EL (cell line): ENCODE data around the gene EVI5L.
A peak's percentile ranks its signal among the peaks of the same experiment; 100 is the strongest.

Source experiments
- DNase-seq: peaks from one replicate; pipeline ENCODE4 v3.0.0-alpha.2; 2016

The EVI5L gene

DNA sequence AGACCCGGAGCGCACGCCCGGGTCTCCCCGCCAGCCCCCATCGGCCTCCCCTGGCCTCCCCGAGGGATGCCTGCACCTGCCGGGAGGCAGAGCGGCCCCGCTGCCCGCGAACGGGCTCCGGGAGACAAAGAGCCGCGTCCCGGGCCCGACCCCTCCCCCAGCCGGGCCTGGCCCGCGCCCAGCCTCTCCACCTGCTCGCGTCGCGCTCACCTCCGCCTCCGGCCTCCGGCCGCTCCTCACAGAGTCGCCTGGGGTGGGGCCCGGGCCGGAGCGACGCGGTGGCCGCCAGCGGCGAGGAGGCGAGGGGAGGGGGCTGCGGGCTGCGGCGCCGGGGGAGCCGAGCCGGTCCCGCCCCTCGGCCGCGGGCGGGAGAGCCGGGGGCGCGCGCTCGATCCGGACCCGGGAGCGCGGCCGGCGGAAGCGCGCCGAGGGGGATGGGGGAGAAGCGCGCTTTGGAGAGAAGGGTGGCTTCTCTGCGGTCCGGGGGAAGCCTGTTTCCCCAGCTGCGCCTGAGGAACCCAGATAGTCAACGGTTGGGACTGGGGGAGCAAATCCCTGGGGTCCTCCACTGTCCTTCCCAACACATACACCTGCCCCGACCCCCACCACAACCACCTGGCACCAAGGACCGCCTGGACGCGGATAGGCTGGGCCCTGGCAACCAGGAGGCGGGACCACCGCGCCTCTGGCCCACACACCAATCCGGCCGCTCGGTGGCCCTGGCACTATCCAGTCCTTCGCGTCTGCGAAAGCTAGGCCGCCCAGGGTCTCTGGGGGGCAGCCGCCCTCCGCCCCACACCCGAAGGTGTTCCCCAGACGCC lies 44.3 kb downstream of the EVI5L start, which contains the start of gene PRR36:
Gene PRR36, minus strand, starts transcription at position 315 of the 821 bp plus-strand sequence. CDS start 701 bp downstream, outside the sequence.
- peak; percentile 18 for DNase-seq

DNA sequence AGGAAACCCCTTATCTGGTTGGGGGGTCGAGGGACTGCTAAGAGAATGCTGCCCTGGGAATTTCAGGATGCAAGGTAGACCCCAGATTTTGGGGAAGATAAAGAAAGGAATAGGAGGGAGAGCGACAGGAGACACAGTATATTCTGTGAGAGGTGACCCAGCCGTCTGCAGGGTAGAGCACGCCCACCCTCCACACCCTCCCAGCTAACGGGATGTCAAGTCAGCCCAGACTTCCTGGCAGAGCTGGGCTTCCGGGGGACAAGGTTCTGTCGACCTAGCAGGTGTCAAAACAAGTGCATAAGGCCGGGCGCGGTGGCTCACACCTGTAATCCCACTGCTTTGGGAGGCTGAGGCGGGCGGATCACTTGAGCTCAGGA lies 44.9 kb downstream of the EVI5L start:
- DNase-seq, result no peak

DNA sequence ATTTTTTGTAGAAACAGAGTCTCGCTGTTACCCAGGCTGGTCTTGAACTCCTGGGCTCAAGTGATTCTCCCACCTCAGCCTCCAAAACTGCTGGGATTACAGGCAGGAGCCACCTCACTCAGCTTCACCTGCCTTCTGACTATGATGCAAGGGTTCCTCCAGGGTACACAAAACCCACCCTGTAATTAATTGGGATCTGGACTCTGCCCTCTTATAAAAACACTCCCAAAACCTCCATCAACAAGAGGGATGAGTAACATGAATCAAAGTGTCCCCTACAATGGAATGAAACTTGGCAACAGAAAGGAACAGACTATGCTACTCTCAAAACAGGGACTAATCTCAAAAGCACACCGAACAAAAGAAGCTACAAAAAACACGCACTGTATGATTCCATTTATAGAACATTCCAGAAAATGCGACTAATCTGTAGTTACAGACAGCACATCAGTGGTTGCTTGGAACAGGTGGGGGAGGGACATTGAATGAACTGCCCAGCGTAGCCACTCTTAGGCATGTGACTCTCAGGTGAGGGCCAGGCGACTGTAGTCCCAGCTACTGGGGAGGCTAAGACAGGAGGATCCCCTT lies 47.3 kb downstream of the EVI5L start:
- DNase-seq, result no peak

DNA sequence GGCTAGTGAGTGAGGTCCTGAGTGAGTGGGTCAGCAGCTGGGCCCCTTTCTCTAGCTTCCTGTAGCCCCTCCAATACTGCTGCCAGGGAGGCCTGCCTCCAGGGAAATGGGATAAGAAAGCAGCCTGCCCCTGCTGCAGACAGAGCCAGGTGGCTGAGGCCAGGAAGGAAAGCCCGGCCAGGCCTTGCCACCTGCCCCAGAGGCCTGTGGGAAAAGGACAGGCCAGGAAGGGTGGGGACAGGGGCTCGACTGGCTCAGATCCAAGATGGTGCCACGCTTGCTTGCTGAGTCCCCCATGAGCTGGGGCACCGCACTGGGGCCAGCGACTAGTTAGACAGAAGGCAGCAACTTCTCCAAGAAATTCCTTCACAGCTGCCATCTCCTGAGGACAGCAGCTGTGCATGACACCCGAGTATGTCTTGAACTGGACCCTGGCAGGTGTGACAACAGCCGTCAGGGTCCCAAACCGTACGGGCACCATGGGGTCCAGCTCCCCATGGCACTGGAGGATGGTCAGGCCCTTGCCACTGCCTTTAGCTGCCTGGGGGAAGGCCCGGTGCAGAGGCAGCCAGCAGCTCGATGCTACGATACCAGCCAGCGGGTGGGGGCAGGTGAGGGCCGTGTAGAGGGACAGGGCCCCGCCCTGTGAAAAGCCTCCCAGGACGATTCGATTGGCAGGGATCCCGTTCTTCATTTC lies 49.2 kb downstream of the EVI5L start:
- no peak for DNase-seq

DNA sequence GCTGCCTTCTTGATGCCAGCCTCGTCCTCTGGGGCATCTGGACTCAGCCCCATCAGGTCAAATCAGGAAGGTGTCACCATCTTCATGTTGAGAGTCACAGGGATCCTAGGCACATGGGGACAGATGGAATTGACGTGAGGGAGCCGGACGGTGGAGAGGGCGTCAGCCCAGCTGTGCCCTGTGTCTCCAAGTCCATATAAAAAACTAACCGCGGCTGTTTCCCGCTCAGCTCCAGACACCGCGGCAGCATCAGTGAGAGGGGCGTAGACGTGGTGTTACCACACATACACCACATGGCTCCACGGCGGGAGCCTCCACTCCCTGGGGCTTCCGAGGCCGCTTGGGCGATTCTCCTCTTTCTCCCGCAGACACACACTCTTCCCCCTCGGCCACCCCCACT lies 49.8 kb downstream of the EVI5L start:
- DNase-seq, result no peak

DNA sequence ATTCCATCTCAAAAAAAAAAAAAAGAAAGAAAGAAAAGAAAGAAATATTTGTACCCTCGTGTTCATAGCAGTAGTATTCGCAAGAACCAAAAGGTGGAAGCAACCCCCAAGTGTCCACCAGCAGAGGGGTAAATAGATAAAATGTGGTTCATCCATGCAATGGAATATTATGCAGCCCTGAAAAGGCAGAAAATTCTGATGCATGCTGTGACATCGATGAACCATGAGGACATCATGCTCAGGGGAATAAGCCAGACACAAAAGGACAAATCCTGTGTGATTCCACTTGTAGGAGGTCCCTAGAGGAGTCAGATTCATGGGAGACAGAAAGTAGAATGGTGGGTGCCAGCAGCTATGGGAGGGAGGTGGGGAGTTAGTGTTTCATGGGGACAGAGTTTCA lies 51.9 kb downstream of the EVI5L start:
- DNase-seq, result no peak

DNA sequence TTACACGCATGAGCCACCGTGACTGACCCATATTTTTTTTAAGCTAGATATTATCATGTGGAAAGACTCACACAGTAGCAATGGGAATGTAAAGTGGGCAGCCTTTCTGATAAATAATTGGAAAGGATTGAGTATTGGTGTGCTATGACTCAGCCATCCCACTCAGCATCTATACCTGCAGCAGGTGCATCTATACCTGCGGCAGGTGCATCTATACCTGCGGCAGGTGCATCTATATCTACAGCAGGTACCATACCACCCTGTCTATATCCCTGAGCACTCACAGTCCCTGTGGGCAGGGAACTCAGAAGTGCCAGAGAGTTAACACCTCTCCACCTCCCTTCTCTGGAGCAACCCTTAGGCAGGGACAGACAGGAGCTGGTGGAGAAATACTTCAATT lies 53.1 kb downstream of the EVI5L start:
- DNase-seq, result no peak

DNA sequence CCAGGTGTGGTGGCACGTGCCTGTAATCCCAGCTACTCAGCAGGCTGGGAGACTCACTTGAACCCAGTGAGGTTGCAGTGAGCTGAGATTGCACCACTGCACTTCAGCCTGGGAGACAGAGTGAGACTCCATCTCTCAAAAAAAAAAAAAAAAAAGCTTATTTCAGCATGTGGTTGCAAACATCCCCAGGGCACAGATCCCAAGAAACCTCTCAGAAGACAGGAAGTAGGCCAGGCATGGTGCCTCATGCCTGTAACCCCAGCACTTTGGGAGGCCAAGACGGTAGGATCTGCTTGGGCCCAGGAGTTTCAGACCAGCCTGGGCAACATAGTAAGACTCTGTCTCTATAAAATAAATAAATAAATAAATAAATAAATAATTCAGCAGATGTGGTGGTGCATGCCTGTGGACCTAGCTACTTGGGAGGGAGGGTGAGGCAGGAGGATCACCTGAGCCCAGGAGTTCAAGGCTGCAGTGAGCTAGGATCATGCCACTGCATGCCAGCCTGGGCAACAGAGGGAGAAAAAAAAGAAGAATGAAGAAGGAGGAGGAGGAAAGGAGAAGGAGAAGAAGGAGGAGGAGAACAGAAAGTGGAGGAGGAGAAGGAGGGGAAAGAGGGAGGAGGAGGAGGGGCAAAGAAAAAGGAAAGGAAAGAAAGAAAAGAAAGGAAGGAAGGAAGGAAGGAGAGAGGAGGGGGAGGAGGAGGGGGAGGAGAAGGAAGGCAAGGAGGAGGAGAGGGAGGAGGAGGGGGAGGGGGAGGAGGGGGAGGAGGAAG lies 54.0 kb downstream of the EVI5L start:
- DNase-seq, result peak; percentile 72

DNA sequence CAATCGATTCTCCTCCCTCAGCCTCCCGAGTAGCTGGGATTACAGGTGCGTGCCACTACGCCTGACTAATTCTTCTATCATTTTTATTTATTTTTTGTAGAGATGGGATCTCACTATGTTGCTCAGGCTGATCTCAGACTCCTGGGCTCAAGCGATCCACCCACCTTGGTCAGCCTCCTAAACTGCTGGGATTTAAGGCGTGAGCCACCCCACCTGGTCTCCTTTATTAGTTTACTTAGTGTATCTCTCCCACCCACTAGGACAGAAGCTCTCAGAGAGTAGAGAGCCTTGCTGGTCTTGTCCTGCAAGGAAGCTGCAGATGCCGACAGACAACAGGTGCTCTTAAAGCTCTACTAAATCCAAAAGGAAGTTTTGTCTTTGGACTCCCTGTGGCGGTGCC lies 55.8 kb downstream of the EVI5L start:
- no peak for DNase-seq

DNA sequence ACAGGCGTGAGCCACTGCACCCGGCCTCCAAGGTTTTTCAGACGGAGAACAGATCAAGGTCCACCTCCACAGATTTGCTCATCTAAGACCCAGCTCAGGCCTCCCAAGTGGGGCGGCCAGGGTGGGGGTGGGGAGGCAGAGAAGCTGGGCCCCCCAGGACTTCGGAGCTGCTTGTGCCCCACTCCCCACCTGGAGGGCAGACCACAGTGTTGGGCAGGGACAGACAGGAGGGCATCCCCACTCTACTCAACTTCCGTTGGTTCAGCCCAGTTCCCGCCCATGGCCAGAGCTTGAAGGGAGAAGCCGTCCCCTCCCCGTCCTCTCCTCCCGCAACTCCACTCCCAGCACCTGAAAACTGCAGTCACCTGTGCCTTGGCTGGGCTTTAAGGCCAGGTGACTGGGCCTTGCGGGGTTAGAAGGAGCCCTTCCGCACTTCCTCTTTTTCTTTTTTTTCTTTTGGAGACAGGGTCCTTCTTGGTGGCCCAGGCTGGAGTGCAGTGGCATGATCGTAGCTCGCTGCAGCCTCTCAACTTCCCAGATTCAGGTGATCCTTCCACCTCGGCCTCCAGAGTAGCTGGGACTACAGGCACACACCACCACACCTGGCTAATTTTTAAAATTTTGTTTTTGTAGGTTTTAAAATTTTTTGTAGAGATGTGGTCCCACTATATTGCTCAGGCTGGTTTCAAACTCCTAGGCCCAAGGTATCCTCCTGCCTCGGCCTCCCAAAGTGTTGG lies 57.6 kb downstream of the EVI5L start:
- DNase-seq, result no peak

DNA sequence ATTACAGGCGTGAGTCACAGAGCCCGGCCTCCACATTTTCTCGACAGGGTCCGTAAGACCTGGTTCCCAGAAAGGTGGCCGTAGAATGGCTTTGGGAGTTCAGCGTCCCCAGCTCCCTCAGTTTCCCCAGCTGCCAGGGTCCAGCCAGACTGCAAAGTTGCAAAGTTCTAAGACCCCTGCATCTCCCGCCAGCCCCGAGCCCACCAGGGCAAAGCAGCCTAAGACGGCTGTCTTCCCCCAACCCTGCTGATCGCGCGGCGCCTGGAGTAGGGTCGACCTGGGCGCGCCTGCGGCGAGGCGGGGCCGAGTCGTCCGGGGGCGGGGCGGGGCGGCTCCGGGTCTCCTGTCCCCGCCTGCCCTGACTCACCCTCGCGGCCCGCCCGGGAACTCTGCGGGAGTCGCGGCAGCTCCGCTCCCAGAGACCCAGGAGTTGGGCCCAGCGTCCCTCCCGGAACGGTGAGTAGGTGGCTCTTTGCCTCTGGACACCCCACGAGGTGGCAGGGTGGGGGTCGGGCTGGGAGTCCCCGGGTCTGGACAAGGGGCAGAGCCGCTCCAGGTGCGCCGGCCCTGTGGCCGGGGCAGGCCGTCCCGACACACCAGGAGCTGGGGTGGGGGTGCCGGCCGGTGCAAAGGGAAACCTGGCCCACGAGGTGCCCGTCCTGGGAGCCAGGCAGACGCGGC lies 58.3 kb downstream of the EVI5L start, which contains the start of gene LRRC8E:
Gene LRRC8E, plus strand, starts transcription at position 366 of the 681 bp plus-strand sequence. CDS start 7,094 bp downstream, outside the sequence.
- DNase-seq, result peak; percentile 83

DNA sequence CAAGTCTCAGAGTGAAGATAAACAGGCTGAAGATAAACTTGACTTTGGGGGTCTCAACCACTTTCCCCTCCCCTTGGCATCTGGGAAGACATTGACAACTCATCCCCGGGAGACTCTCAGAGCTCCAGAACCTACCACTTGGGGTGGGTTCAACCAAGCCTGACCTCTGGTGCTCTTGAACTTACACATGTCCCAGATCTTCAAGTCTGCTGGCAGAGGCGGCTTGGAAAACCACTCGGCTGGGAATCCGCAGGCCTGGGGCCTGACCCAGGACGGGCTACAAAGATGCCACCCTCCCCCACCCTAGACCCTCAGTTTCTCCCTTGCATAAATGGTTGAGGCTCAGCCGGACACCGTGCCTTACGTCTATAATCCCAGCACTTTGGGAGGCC lies 58.8 kb downstream of the EVI5L start:
- DNase-seq, result no peak

DNA sequence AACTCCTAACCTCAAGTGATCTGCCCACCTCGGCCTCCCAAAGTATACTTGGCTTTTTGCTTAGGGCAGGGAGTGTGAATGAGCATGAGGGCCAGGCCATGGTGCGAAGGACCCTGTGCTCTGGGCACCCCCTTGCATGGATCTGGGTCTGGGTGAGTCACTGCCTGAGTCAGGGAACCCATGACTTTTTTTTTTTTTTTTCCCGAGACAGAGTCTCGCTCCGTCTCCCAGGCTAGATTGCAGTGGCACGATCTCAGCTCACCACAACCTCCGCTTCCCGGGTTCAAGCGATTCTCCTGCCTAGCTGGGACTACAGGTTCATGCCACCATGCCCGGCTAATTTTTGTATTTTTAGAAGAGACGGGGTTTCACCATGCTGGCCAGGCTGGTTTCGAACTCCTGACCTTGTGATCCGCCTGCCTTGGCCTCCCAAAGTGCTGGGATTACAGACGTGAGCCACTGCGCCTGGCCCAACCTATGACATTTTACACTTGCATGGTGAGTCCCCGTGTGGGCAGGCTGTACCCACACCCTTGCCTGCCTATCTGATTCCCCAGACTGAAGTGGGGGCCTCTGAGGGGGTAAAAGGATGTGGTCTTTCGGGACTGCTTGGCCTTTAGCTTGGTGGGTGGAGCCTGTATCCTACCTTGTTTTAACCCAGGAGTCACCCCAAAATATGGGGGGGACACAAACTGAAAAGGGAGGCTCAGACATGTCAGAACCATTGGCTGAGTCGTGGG lies 63.5 kb downstream of the EVI5L start:
- peak; percentile 62 for DNase-seq

DNA sequence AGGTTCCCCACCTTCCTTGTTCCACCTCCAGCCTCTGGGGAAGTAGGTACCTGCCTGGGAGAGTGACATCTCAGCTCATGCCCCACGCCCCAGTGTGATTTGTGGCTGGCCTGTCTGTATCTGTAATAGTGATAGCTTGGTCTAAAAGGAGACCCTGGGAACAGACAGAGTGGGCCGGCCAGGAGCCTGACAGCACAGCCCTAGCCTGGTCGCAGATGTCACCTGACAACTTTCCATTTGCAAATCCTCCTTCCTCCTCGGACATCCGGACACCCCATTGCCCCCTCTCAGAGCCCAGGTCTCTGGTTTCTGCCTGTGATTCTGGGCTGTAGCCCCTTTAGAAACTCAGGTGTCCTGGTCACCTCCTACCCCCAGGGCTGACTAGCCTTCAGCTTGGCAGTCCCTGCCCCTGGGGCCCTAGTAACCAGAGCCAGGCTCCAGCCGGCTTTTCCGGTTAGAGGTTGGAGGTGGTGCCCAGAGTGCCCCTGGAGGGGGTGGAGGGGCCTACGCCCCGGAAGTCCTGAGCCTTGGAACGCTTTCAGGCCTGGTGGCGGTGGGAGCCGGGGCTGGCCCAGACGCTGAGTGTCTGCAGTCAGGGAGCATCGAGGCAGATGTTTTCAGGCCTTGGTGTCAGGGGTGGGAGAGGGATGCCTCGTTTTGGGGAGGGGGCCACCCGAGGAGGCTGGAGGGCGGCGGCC lies 64.7 kb downstream of the EVI5L start:
- no peak for DNase-seq

DNA sequence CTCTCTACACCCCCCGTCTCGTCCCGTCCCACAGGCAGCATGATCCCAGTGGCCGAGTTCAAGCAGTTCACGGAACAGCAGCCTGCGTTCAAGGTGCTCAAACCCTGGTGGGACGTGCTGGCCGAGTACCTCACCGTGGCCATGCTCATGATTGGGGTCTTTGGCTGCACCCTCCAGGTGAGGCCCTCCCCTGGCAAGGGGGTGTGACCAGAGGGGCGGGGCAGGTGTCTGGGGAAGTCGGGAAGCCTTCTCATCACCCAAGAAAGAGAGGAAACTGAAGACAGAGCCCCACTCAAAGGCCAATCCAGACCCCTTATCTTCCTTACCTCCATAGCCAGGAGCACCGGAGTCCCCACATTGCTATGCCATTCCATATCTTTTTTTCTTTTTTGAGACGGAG lies 65.5 kb downstream of the EVI5L start:
- no peak for DNase-seq

DNA sequence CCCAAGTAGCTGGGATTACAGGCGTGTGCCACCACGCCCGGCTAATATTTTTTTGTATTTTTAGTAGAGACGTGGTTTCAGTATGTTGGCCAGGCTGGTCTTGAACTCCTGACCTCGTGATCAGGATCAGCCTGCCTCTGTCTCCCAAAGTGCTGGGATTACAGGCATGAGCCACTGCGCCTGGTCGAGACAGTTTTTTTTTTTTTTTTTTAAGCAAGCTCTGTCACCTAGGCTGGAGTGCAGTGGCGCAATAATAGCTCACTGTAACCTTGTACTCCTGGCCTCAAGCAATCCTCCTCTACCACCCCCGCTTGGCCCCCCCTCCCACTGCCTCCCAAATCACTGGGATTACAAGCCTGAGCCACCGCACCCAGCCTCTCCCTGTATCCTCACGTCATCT lies 67.3 kb downstream of the EVI5L start:
- DNase-seq, result no peak

DNA sequence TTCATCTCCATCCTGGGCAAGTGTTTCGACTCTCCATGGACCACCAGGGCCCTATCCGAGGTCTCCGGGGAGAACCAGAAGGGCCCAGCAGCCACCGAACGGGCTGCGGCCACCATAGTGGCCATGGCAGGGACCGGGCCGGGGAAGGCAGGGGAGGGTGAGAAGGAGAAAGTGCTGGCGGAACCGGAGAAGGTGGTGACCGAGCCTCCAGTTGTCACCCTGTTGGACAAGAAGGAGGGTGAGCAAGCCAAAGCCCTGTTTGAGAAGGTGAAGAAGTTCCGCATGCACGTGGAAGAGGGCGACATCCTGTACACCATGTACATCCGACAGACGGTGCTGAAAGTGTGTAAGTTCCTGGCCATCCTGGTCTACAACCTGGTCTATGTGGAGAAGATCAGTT lies 68.9 kb downstream of the EVI5L start:
- DNase-seq, result no peak

DNA sequence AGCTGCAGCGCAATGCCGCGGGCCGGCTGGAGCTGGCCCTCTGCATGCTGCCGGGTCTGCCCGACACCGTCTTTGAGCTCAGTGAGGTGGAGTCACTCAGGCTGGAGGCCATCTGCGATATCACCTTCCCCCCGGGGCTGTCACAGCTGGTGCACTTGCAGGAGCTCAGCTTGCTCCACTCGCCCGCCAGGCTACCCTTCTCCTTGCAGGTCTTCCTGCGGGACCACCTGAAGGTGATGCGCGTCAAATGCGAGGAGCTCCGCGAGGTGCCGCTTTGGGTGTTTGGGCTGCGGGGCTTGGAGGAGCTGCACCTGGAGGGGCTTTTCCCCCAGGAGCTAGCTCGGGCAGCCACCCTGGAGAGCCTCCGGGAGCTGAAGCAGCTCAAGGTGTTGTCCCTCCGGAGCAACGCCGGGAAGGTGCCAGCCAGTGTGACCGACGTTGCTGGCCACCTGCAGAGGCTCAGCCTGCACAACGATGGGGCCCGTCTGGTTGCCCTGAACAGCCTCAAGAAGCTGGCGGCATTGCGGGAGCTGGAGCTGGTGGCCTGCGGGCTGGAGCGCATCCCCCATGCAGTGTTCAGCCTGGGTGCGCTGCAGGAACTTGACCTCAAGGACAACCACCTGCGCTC lies 69.8 kb downstream of the EVI5L start:
- DNase-seq, result no peak

DNA sequence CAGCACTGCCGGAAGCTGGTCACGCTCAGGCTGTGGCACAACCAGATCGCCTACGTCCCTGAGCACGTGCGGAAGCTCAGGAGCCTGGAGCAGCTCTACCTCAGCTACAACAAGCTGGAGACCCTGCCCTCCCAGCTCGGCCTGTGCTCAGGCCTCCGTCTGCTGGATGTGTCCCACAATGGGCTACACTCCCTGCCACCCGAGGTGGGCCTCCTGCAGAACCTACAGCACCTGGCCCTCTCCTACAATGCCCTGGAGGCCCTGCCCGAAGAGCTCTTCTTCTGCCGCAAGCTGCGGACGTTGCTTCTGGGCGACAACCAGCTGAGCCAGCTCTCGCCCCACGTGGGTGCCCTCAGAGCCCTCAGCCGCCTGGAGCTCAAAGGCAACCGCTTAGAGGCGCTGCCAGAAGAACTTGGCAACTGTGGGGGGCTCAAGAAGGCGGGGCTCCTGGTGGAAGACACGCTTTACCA lies 70.4 kb downstream of the EVI5L start:
- DNase-seq, result no peak

DNA sequence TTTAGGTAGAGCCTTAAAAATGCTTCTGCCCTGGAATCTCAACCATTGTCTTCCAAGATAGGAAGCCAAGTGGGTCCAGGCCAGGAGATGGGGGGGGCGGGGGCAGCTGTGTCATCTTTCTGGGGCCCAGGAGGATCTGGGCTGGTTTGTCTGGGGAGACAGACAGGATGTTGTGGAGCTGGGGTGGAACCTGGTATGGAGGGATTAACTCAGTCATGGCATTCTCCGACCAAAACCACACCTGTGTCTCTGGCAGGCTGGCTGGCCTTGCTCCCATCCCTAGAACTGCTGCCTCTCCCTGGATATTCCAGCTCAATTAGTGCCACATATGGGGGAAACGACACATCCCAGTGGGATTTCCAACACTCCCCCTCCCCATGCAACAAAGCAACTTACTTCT lies 70.9 kb downstream of the EVI5L start:
- no peak for DNase-seq
